ENCODE data around the gene BRCA2. TPM values are rescaled to one million over a fixed set of nuclear protein-coding genes. Genes with fewer than 3 reads are reported as not detected.

BRCA2 gene
- total RNA-seq, 1 experiment from 2014 or later = 11.9 TPM

- ChIA-PET CTCF (no interaction called here), POLR2A (no interaction called here)
- TF ChIP-seq, protein P1, sequence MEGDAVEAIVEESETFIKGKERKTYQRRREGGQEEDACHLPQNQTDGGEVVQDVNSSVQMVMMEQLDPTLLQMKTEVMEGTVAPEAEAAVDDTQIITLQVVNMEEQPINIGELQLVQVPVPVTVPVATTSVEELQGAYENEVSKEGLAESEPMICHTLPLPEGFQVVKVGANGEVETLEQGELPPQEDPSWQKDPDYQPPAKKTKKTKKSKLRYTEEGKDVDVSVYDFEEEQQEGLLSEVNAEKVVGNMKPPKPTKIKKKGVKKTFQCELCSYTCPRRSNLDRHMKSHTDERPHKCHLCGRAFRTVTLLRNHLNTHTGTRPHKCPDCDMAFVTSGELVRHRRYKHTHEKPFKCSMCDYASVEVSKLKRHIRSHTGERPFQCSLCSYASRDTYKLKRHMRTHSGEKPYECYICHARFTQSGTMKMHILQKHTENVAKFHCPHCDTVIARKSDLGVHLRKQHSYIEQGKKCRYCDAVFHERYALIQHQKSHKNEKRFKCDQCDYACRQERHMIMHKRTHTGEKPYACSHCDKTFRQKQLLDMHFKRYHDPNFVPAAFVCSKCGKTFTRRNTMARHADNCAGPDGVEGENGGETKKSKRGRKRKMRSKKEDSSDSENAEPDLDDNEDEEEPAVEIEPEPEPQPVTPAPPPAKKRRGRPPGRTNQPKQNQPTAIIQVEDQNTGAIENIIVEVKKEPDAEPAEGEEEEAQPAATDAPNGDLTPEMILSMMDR (IDR thresholded peaks at IDR 0.05; ENCODE audit: unreplicated experiment) = no peak
- BruUV-seq (replicated peaks) = no TSS peak
- no peak for DNase-seq (ENCODE audit: unreplicated experiment)
- H3K36me3 Mint-ChIP-seq (ENCODE audit: insufficient read depth, unreplicated experiment) = peaks cover 4% of the 10 kb centered on the region
- intact Hi-C loops (cut with micrococcal nuclease) = no loop called here
- H3K27ac Mint-ChIP-seq (ENCODE audit: low read depth, unreplicated experiment) = no peak overlapping the region
- H3K4me3 Mint-ChIP-seq (ENCODE audit: unreplicated experiment) = no peak overlapping the region
- H3K27me3 Mint-ChIP-seq (ENCODE audit: insufficient read depth, unreplicated experiment) = no peaks in the 10 kb centered on the region
- no peaks in the 10 kb centered on the region for H3K9me3 Mint-ChIP-seq (ENCODE audit: unreplicated experiment)
- no peaks in the 10 kb centered on the region for H3K4me1 Mint-ChIP-seq (ENCODE audit: insufficient read depth, unreplicated experiment)
Measured at GRCh38 chr13:32370805-32371204, 55.5 kb downstream of the BRCA2 start.

- H3K36me3 Mint-ChIP-seq (ENCODE audit: insufficient read depth, unreplicated experiment) = peaks cover 4% of the 10 kb centered on the region
- TF ChIP-seq, protein P1 (IDR thresholded peaks at IDR 0.05; ENCODE audit: unreplicated experiment) = no peak
- CTCF ChIA-PET = interaction anchor here (0.7 to 0.9 kb wide), 2 partner anchors 13 to 46 kb away, joined by 3 read pairs; no protein-coding TSS in a partner anchor
- POLR2A ChIA-PET = no interaction called here
- BruUV-seq (replicated peaks) = no TSS peak
- no peaks in the 10 kb centered on the region for H3K9me3 Mint-ChIP-seq (ENCODE audit: unreplicated experiment)
- DNase-seq (ENCODE audit: unreplicated experiment) = no peak
- no peaks in the 10 kb centered on the region for H3K27me3 Mint-ChIP-seq (ENCODE audit: insufficient read depth, unreplicated experiment)
- no peak overlapping the region for H3K4me3 Mint-ChIP-seq (ENCODE audit: unreplicated experiment)
- intact Hi-C loops (cut with micrococcal nuclease) = no loop called here
- H3K4me1 Mint-ChIP-seq (ENCODE audit: insufficient read depth, unreplicated experiment) = no peaks in the 10 kb centered on the region
- H3K27ac Mint-ChIP-seq (ENCODE audit: low read depth, unreplicated experiment) = no peak overlapping the region
Measured at GRCh38 chr13:32376642-32377415, 61.5 kb downstream of the BRCA2 start.

GRCh38 chr13:32378012-32378411, 62.7 kb downstream of the BRCA2 start:
- POLR2A ChIA-PET = interaction anchor here (0.7 kb wide), 1 partner anchor 13 kb away, joined by 3 read pairs; no protein-coding TSS in a partner anchor
- peaks cover 4% of the 10 kb centered on the region for H3K36me3 Mint-ChIP-seq (ENCODE audit: insufficient read depth, unreplicated experiment)
- intact Hi-C loops (cut with micrococcal nuclease) = no loop called here

GRCh38 chr13:32381539-32381938, 66.2 kb downstream of the BRCA2 start:
- H3K4me1 Mint-ChIP-seq (ENCODE audit: insufficient read depth, unreplicated experiment) = no peaks in the 10 kb centered on the region
- H3K9me3 Mint-ChIP-seq (ENCODE audit: unreplicated experiment) = no peaks in the 10 kb centered on the region
- ChIA-PET CTCF (interaction anchor here (0.6 to 2.2 kb wide), 6 partner anchors 9 to 1298 kb away, joined by 3 to 8 read pairs (median 4); no protein-coding TSS in a partner anchor), POLR2A (interaction anchor here (0.5 kb wide), 1 partner anchor 239 kb away, joined by 5 read pairs; no protein-coding TSS in a partner anchor)
- TF ChIP-seq, protein P1 (IDR thresholded peaks at IDR 0.05; ENCODE audit: unreplicated experiment) = peak; percentile 21
- H3K27me3 Mint-ChIP-seq (ENCODE audit: insufficient read depth, unreplicated experiment) = no peaks in the 10 kb centered on the region
- BruUV-seq (replicated peaks) = no TSS peak
- no peak overlapping the region for H3K4me3 Mint-ChIP-seq (ENCODE audit: unreplicated experiment)
- no peaks in the 10 kb centered on the region for H3K36me3 Mint-ChIP-seq (ENCODE audit: insufficient read depth, unreplicated experiment)
- intact Hi-C loops (cut with micrococcal nuclease) = no loop called here
- peak; percentile 17 for DNase-seq (ENCODE audit: unreplicated experiment)
- H3K27ac Mint-ChIP-seq (ENCODE audit: low read depth, unreplicated experiment) = no peak overlapping the region

More at GRCh38 chr13:32378012-32378411, 62.7 kb downstream of the BRCA2 start:
- Mint-ChIP-seq H3K27me3 (ENCODE audit: insufficient read depth, unreplicated experiment) (no peaks in the 10 kb centered on the region), H3K27ac (ENCODE audit: low read depth, unreplicated experiment) (no peak overlapping the region), H3K4me3 (ENCODE audit: unreplicated experiment) (no peak overlapping the region), H3K4me1 (ENCODE audit: insufficient read depth, unreplicated experiment) (no peaks in the 10 kb centered on the region), H3K9me3 (ENCODE audit: unreplicated experiment) (no peaks in the 10 kb centered on the region)
- TF ChIP-seq, protein P1 (IDR thresholded peaks at IDR 0.05; ENCODE audit: unreplicated experiment) = no peak
- BruUV-seq (replicated peaks) = no TSS peak
- CTCF ChIA-PET = interaction anchor here (0.6 to 0.9 kb wide), 3 partner anchors 13 to 104 kb away, joined by 3 to 6 read pairs (median 3); no protein-coding TSS in a partner anchor
- no peak for DNase-seq (ENCODE audit: unreplicated experiment)

All from MCF 10A (cell line).